GM19023 (cell line): ENCODE measurements around the gene TNRC18.

Experiments
- ATAC-seq: cut with Tn5 transposase; IDR thresholded peaks from one replicate; pipeline ENCODE4 v1.9.1; 2021; ENCODE audit warnings: mild to moderate bottlenecking, moderate library complexity; ENCODE audit not compliant: unreplicated experiment

TNRC18 gene

GRCh38 chr7:5429857-5430611, 6.4 kb upstream of the TNRC18 start:
- no peak for ATAC-seq

- no peak for ATAC-seq
These were observed 5.7 kb upstream of the TNRC18 start for GRCh38 chr7:5429253-5429856.

GRCh38 chr7:5428478-5429252, 5.0 kb upstream of the TNRC18 start:
- no peak for ATAC-seq

GRCh38 chr7:5426226-5426475, 2.5 kb upstream of the TNRC18 start:
- ATAC-seq = no peak

- ATAC-seq = no peak
These were observed 2.0 kb upstream of the TNRC18 start for GRCh38 chr7:5425507-5426225.

- ATAC-seq = no peak
These were observed 1.3 kb upstream of the TNRC18 start for GRCh38 chr7:5424749-5425506.

- ATAC-seq = no peak
These were observed 528 bp upstream of the TNRC18 start for GRCh38 chr7:5423976-5424748.

GRCh38 chr7:5422396-5423305, 983 bp downstream of the TNRC18 start:
- no peak for ATAC-seq

GRCh38 chr7:5421714-5422395, 1.8 kb downstream of the TNRC18 start:
- ATAC-seq = no peak

GRCh38 chr7:5420881-5421713, 2.5 kb downstream of the TNRC18 start:
- no peak for ATAC-seq

GRCh38 chr7:5420067-5420880, 3.4 kb downstream of the TNRC18 start:
- ATAC-seq = no peak

- no peak for ATAC-seq
These were observed 4.0 kb downstream of the TNRC18 start for GRCh38 chr7:5419539-5420066.

- no peak for ATAC-seq
These were observed 5.4 kb downstream of the TNRC18 start for GRCh38 chr7:5418285-5418582.

GRCh38 chr7:5417106-5418071, 6.2 kb downstream of the TNRC18 start:
- no peak for ATAC-seq

GRCh38 chr7:5414916-5415315, 8.7 kb downstream of the TNRC18 start:
- no peak for ATAC-seq

GRCh38 chr7:5413449-5413786, 10.2 kb downstream of the TNRC18 start:
- no peak for ATAC-seq
